ENCODE results near the gene GREB1L. TPM values are rescaled to one million over a fixed set of nuclear protein-coding genes. Genes with fewer than 3 reads are reported as not detected.
A peak's percentile ranks its signal among the peaks of the same experiment; 100 is the strongest.
"Not testable (repeated sequence)": the region's sequence is repeated elsewhere in the genome, so short reads cannot be mapped to it uniquely, and the experiment has no call there.

Gene GREB1L
- total RNA-seq, 1 donor = 25.0 TPM

DNA sequence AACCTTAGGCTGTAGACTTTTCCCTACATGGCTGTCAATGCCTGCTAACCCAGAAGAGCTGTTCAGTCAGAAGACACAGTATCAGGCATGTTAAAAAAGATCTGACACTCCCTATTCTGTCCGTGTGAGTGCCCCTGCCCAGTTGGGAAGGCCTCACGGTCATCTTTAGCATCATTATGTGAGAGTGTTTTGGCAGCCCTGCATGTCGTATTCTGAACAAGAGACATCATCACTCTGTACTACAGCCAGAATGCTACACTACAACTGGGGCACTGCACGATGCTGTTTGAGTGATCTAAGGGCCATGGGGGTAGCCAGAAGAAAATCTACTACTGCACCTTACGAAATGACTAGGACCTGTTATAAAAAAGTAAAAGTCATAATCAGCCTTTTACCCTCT, 67.2 kb downstream of the GREB1L start:
- no peak for DNase-seq (ENCODE audit: low read depth)
- TF ChIP-seq, protein P1, sequence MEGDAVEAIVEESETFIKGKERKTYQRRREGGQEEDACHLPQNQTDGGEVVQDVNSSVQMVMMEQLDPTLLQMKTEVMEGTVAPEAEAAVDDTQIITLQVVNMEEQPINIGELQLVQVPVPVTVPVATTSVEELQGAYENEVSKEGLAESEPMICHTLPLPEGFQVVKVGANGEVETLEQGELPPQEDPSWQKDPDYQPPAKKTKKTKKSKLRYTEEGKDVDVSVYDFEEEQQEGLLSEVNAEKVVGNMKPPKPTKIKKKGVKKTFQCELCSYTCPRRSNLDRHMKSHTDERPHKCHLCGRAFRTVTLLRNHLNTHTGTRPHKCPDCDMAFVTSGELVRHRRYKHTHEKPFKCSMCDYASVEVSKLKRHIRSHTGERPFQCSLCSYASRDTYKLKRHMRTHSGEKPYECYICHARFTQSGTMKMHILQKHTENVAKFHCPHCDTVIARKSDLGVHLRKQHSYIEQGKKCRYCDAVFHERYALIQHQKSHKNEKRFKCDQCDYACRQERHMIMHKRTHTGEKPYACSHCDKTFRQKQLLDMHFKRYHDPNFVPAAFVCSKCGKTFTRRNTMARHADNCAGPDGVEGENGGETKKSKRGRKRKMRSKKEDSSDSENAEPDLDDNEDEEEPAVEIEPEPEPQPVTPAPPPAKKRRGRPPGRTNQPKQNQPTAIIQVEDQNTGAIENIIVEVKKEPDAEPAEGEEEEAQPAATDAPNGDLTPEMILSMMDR (IDR thresholded peaks at IDR 0.05; ENCODE audit: insufficient read depth, low read depth, low read length) = no peak
- H3K4me3 ChIP-seq (ENCODE audit: low read depth, low read length) = no peak overlapping the region

DNA sequence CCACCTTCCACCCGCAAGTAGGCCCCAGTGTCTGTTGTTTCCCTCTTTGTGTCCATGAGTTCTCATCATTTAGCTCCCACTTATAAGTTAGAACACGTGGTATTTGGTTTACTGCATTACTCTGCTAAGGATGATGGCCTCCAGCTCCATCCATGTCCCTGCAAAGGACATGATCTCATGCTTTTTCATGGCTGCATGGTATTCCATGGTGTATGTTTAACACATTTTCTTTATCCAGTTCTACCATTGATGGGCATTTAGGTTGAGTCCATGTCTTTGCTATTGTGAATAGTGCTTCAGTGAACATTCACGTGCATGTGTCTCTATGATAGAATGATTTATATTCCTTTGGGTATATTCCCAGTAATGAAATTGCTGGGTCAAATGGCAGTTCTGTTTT, 69.9 kb downstream of the GREB1L start:
- not testable (repeated sequence) for DNase-seq (ENCODE audit: low read depth); H3K4me3 ChIP-seq (ENCODE audit: low read depth, low read length)

DNA sequence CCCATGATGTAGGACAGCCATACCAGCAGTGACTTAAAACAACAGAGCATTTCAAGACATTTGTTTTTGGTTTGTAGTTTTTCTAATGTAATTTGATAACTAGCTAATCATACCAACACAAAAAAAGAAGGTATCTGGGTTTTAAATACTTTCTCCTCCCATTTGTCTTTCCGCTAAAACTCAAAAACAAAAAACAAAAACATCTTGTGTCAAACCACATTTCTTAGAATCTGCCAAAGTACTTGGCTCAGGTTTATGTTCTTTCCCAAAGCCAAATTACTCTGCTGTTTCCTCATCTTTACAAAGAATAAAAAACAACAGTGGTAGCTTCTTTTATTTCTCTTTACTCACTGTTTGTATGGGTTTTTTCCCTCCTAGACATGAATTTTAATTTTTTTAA, 71.5 kb downstream of the GREB1L start:
- DNase-seq (ENCODE audit: low read depth) = peak; percentile 73
- TF ChIP-seq, protein P1 (IDR thresholded peaks at IDR 0.05; ENCODE audit: insufficient read depth, low read depth, low read length) = no peak
- no peak overlapping the region for H3K4me3 ChIP-seq (ENCODE audit: low read depth, low read length)

DNA sequence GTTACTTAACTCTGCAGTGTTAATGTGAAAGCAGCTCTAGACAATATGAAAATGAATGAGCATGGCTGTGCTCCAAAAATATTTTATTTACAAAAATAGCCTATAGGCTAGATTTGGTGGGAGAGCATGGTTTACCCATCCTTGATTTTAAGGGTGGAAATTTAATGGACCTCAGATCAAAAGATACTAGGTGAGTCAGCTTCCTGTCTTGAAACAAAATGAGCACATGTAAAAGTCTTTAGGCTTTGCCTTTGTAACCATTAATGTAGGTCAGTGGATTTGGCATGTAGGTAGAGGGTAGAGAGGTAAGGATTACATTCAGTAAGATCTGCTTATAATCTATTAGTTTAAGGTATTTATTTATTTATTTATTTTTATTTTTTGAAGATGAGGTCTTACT, 72.7 kb downstream of the GREB1L start:
- DNase-seq (ENCODE audit: low read depth) = peak; percentile 36
- TF ChIP-seq, protein P1 (IDR thresholded peaks at IDR 0.05; ENCODE audit: insufficient read depth, low read depth, low read length) = no peak

DNA sequence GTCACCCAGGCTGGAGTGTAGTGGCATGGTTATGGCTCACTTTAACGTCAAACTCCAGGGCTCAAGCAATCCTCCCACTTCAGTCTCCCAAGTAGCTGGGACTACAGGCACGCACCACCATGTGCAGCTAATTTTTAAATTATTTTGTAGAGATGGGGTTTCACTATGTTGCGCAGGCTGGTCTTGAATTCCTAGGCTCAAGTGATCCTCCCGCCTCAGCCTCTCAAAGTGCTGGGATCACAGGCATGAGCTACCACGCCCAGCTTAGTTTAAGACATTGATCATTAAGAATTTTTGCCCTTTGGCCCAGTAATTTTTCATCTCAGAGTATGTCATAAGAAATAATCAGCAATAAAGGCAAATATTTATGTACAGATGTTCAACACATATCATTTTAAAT, 73.1 kb downstream of the GREB1L start:
- DNase-seq (ENCODE audit: low read depth); H3K4me3 ChIP-seq (ENCODE audit: low read depth, low read length): not testable (repeated sequence)

More for the DNA sequence above, 72.7 kb downstream of the GREB1L start:
- H3K4me3 ChIP-seq (ENCODE audit: low read depth, low read length) = no peak overlapping the region

DNA sequence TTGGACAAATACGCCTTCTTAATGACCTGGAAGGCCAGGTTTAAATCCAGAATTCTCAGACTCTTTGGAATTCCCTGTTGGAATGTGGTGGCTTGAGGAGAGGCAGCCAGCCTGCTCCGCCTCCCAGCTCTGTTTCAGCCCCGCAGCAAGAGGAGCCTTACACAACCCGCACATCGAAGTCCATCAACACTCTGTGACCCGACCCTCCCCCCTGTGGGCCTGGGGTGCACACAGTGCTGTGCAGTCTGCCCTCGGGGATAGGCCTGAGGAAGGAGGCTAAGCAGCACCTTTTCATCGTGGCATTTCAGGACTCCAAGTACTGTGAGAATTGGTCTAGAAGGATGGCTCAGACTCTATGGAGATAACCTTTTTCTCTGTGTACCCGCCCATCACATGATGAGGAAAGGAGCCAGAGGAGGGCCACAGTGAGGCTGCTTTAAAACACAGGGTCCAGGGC, 73.7 kb downstream of the GREB1L start:
- no peak overlapping the region for H3K4me3 ChIP-seq (ENCODE audit: low read depth, low read length)
- TF ChIP-seq, protein P1 (IDR thresholded peaks at IDR 0.05; ENCODE audit: insufficient read depth, low read depth, low read length) = no peak
- DNase-seq (ENCODE audit: low read depth) = no peak

DNA sequence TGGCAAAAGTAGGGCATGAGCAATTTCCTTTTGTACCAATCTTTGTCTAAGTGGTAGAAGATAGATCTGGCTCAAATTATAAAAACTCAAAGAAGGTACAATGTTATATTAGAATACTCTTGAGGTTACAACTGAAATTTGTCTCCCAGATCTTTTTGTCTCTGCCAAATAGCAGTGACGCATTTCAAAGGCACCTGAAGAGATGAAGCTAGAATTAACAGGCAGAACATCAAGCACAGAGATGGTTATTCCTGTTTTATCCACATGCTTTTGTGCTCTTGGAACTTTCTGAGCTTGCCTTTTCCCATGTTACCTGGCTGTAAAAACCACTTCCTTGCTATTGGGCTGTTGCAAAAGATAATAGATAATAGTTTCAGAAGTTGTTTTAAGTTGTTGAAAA, 74.3 kb downstream of the GREB1L start:
- no peak for DNase-seq (ENCODE audit: low read depth)
- TF ChIP-seq, protein P1 (IDR thresholded peaks at IDR 0.05; ENCODE audit: insufficient read depth, low read depth, low read length) = no peak
- no peak overlapping the region for H3K4me3 ChIP-seq (ENCODE audit: low read depth, low read length)

DNA sequence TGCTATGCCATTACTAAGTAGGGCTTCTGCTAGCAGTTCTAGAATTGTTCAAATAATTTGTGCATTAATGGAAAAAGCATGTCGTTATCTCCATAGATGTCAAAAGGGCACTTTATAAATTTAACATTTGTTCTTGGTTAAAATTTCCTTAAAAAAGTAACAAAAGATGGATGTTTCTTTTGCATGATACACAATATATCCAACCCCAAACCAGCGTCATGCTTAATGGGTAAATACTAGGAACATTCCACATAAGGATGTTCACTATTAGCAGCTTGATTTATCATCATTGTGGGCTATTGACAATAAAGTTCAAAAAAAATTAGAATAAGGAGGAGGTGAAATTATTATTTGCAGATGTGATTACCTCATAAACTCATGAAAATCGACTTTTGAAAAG, 79.7 kb downstream of the GREB1L start:
- TF ChIP-seq, protein P1 (IDR thresholded peaks at IDR 0.05; ENCODE audit: insufficient read depth, low read depth, low read length) = no peak
- no peak for DNase-seq (ENCODE audit: low read depth)
- H3K4me3 ChIP-seq (ENCODE audit: low read depth, low read length) = no peak overlapping the region
